PC-9 (cell line): ENCODE measurements around the gene PCDHGA8. TPM values are rescaled to one million over a fixed set of nuclear protein-coding genes. Genes with fewer than 3 reads are reported as not detected.

Source experiments
- BruUV-seq: library from RNA; stranded (reverse); fragments of 400-500 nt; replicated peaks from 2 replicates; lab custom pipeline; 2021; lab: Mats Ljungman, UMichigan
- CTCF ChIA-PET: fragments of 300-600 bp; sonication (Branson Sonifier 250); formaldehyde crosslinking; loops from one replicate; lab custom pipeline; 2022; ENCODE audit warnings: antibody characterized with exemption; lab: Charles Lee
- POLR2A ChIA-PET: fragments of 300-600 bp; sonication (Branson Sonifier 250); formaldehyde crosslinking; loops from one replicate; lab custom pipeline; 2022; ENCODE audit warnings: antibody characterized with exemption; ENCODE audit not compliant: unreplicated experiment; lab: Charles Lee
- DNase-seq, 2 experiments: peaks; one replicate each; pipeline versions ENCODE4 v3.0.0 to v3.0.0-alpha.2; 2015 to 2022; ENCODE audit warnings: mixed read lengths in 1 of 2
- H2AFZ ChIP-seq: fragments of 200-600 bp; sonication (generic); 2 replicates; pipeline ENCODE4 v1.8.1; 2017; ENCODE audit warnings: antibody characterized with exemption
- H3F3A ChIP-seq: fragments of 200-600 bp; sonication (generic); 2 replicates; pipeline ENCODE4 v1.8.1; 2017; ENCODE audit warnings: antibody characterized with exemption, mild to moderate bottlenecking, low read depth; ENCODE audit not compliant: insufficient read depth
- H3K27ac ChIP-seq: fragments of 200-600 bp; sonication (generic); 2 replicates; pipeline ENCODE4 v1.6.1; 2016; ENCODE audit warnings: mixed run types
- H3K27me3 ChIP-seq: fragments of 200-600 bp; sonication (generic); 2 replicates; pipeline ENCODE4 v1.6.1; 2016; ENCODE audit warnings: low read depth, mixed run types; ENCODE audit not compliant: insufficient read depth
- H3K36me3 ChIP-seq: fragments of 200-600 bp; sonication (generic); 2 replicates; pipeline ENCODE4 v1.6.1; 2016; ENCODE audit warnings: low read depth, mixed run types
- H3K4me1 ChIP-seq: fragments of 200-600 bp; sonication (generic); replicated peaks from 2 replicates; pipeline ENCODE4 v1.6.1; 2016; ENCODE audit warnings: mixed run types; ENCODE audit not compliant: insufficient read depth
- H3K4me2 ChIP-seq: fragments of 200-600 bp; sonication (generic); 2 replicates; pipeline ENCODE4 v1.6.1; 2017; ENCODE audit warnings: mixed run types
- H3K4me3 ChIP-seq: fragments of 200-600 bp; sonication (generic); 2 replicates; pipeline ENCODE4 v1.6.1; 2016; ENCODE audit warnings: mixed run types
- H3K79me2 ChIP-seq: fragments of 200-600 bp; sonication (generic); 2 replicates; pipeline ENCODE4 v1.6.1; 2017; ENCODE audit warnings: low read depth, mixed run types
- H3K9me2 ChIP-seq: fragments of 200-600 bp; sonication (generic); 2 replicates; pipeline ENCODE4 v1.8.1; 2017; ENCODE audit warnings: mild to moderate bottlenecking; ENCODE audit not compliant: insufficient read depth
- H3K9me3 ChIP-seq: fragments of 200-600 bp; sonication (generic); 2 replicates; pipeline ENCODE4 v1.8.1; 2016; ENCODE audit warnings: low read depth; ENCODE audit not compliant: insufficient read depth
- H4K20me1 ChIP-seq: fragments of 200-600 bp; sonication (generic); 2 replicates; pipeline ENCODE4 v1.8.1; 2017; ENCODE audit not compliant: insufficient read depth
- CTCF ChIP-seq: fragments of 200-600 bp; sonication (generic); conservative IDR thresholded peaks from 2 replicates; pipeline ENCODE4 v1.6.1; 2017; ENCODE audit warnings: mixed run types, antibody characterized with exemption, mild to moderate bottlenecking, moderate library complexity
- EZH2 ChIP-seq: fragments of 200-600 bp; sonication (generic); IDR thresholded peaks from 2 replicates; pipeline ENCODE4 v1.8.0; 2017; ENCODE audit warnings: antibody characterized with exemption, low read depth
- intact Hi-C: fragments of 100-400 bp; cut with micrococcal nuclease; formaldehyde crosslinking; loops from one replicate; pipeline ENCODE4 v1.10.0; 2022; ENCODE audit not compliant: unreplicated experiment
- total RNA-seq: library from RNA; stranded (reverse); gene quantifications from 2 replicates; pipeline ENCODE4 v1.2.3, GENCODE V29; 2021

Gene PCDHGA8
- total RNA-seq, 1 experiment from 2014 or later, result not detected

GRCh38 chr5:141355641-141356040 lies 36.8 kb upstream of the PCDHGA8 start:
- Histone ChIP-seq H3K4me3 (no peak overlapping the region), H4K20me1 (no peaks in the 10 kb centered on the region), H3K9me3 (0 out of 2 replicates have a peak, but pooled peaks cover 4% of the 10 kb centered on the region), H3K36me3 (no peaks in the 10 kb centered on the region), H3F3A (no peaks in the 10 kb centered on the region), H3K4me2 (no peak overlapping the region), H3K79me2 (no peaks in the 10 kb centered on the region), H3K27me3 (no peaks in the 10 kb centered on the region), H2AFZ (no peak overlapping the region), H3K4me1 (no peaks in the 10 kb centered on the region), H3K9me2 (no peaks in the 10 kb centered on the region), H3K27ac (no peak overlapping the region)
- no peak for TF ChIP-seq CTCF
- no peak for TF ChIP-seq EZH2
- no TSS peak for BruUV-seq
- ChIA-PET CTCF (interaction anchor here (0.7 kb wide), 1 partner anchor 202 kb away, joined by 3 read pairs; no protein-coding TSS in a partner anchor), POLR2A (no interaction called here)
- intact Hi-C loops, result no loop called here
- no peak for DNase-seq

- CTCF ChIA-PET, result interaction anchor here (0.7 kb wide), 1 partner anchor 202 kb away, joined by 3 read pairs; no protein-coding TSS in a partner anchor
- H3K9me3 ChIP-seq, result peaks cover 6% of the 10 kb centered on the region; the same call in 1 of the 2 replicates
Observed at GRCh38 chr5:141356133-141356532, 36.3 kb upstream of the PCDHGA8 start.

GRCh38 chr5:141356950-141357349 lies 35.5 kb upstream of the PCDHGA8 start:
- POLR2A ChIA-PET, result no interaction called here
- Histone ChIP-seq H3K27me3 (no peaks in the 10 kb centered on the region; the same call in 1 of the 2 replicates), H3F3A (no peaks in the 10 kb centered on the region), H3K9me2 (no peaks in the 10 kb centered on the region), H3K4me2 (no peak overlapping the region), H4K20me1 (no peaks in the 10 kb centered on the region), H3K36me3 (no peaks in the 10 kb centered on the region), H3K4me1 (no peaks in the 10 kb centered on the region), H3K4me3 (no peak overlapping the region), H3K9me3 (peaks cover 7% of the 10 kb centered on the region; the same call in 1 of the 2 replicates), H3K79me2 (no peaks in the 10 kb centered on the region), H3K27ac (no peak overlapping the region), H2AFZ (no peak overlapping the region)
- intact Hi-C loops, result no loop called here
- TF ChIP-seq CTCF (no peak), EZH2 (no peak)
- CTCF ChIA-PET, result no interaction called here
- DNase-seq, result no peak
- no TSS peak for BruUV-seq

More at GRCh38 chr5:141356133-141356532, 36.3 kb upstream of the PCDHGA8 start:
- H3K27ac ChIP-seq, result no peak overlapping the region
- no peaks in the 10 kb centered on the region for H4K20me1 ChIP-seq
- no peak overlapping the region for H3K4me3 ChIP-seq
- no peaks in the 10 kb centered on the region for H3K36me3 ChIP-seq
- no peak for DNase-seq
- no peaks in the 10 kb centered on the region for H3F3A ChIP-seq
- no TSS peak for BruUV-seq
- H3K9me2 ChIP-seq, result no peaks in the 10 kb centered on the region
- no peaks in the 10 kb centered on the region for H3K79me2 ChIP-seq
- H3K27me3 ChIP-seq, result no peaks in the 10 kb centered on the region; the same call in 1 of the 2 replicates
- intact Hi-C loops, result no loop called here
- TF ChIP-seq EZH2, result no peak
- TF ChIP-seq CTCF, result no peak
- POLR2A ChIA-PET, result no interaction called here
- H2AFZ ChIP-seq, result no peak overlapping the region
- no peak overlapping the region for H3K4me2 ChIP-seq
- H3K4me1 ChIP-seq, result no peaks in the 10 kb centered on the region
